Medulla oblongata (tissue), 1 donor: Measurements from ENCODE around the gene SCG3.

Source experiments
- DNase-seq: peaks from one replicate; pipeline ENCODE4 v3.0.0-alpha.2; 2015; ENCODE audit errors: extremely low spot score

SCG3 gene

DNA sequence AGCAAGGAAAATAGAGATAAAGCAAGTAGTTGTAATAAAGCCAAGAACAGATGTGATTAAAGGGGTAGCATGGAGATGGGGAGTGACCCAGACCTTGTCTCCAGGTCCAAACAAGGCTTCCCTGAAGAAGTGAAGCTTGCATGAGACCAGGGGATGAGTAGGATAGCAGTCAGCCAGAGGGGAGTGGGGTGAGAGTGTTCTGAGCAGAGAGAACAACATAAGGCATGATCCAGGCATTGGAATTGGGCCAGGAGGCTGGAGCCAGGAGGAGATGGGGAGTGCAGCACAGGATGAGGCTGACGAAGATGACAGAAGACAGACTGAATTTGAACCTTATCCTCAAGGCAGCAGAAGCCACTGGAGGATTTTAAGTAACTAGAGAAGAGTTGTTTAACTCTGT, 77.3 kb downstream of the SCG3 start:
- DNase-seq, result peak; percentile 78

- DNase-seq, result peak; percentile 58
Measured at GRCh38 chr15:51759557-51760070, 78.3 kb downstream of the SCG3 start.

- DNase-seq, result no peak
Measured at GRCh38 chr15:51760805-51761204, 79.5 kb downstream of the SCG3 start.

DNA sequence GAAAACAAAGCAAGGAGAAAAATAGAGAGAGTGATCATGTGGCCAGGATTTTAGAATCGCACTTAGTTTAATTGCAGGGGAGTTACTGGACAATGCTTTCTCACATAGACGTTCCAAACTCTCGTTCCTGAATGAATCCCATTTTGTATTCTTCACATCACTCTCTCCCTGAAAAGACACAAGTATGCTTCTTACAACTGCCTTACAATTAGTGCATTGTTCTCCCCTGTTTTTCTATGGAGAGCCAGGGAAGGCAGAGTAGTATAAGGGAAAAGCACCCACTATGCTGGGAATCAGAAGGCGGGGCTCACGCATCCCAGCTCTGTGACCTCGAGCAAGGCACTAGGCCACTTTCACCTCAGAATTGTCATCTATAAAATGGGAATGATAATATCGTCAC, 84.4 kb downstream of the SCG3 start:
- DNase-seq, result peak; percentile 98

DNA sequence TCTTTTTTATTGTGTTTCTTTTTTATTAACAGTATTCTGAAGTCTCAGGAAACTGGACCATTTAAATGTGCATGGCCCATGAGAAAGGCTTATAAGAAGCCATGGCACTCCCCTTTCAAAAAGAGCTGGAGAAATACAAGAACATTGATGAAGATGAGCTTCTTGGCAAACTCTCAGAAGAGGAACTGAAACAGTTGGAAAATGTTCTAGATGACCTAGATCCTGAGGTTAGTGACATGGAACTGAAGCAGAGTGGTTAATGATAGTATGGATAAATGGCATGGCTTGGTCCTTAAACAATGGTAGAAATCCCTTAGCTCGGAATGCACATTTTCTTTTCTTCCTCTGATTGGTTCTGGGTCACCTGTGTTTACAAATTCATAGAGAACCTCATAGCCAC, 85.0 kb downstream of the SCG3 start:
- DNase-seq, result no peak

DNA sequence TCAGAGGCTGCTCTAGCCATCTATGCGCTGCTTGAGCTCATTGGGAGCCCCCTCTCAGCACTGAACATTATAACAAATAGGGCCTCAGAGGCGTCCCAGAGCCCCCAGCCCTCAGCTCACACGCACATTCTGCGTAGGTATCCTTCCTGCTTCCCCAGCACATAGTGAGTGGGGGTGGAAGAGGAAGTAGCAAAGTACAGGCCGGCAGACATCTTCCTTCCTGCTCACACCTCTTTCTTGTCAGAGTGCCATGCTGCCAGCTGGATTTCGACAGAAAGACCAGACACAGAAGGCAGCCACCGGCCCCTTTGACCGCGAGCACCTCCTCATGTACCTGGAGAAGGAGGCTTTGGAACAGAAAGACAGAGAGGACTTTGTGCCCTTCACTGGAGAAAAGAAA, 86.7 kb downstream of the SCG3 start:
- no peak for DNase-seq
